Trophoblast cell (in vitro differentiated cells and primary cell): ENCODE measurements around the gene MACROH2A1.

ENCODE experiments used
- DNase-seq, 2 donors: peaks; one replicate each; pipeline ENCODE4 v3.0.0-alpha.2; 2016
- H2AFZ ChIP-seq: 2 replicates; pipeline ENCODE4 v1.6.1; 2013; ENCODE audit warnings: low read length, moderate library complexity, mild to moderate bottlenecking; ENCODE audit not compliant: insufficient read depth, poor library complexity
- H2AK5ac ChIP-seq: 2 replicates; pipeline ENCODE4 v1.6.1; 2013; ENCODE audit warnings: mild to moderate bottlenecking, low read length
- H2BK120ac ChIP-seq: 2 replicates; pipeline ENCODE4 v1.6.1; 2013; ENCODE audit warnings: low read length, mild to moderate bottlenecking, moderate library complexity; ENCODE audit not compliant: insufficient read depth, poor library complexity
- H2BK12ac ChIP-seq: 2 replicates; pipeline ENCODE4 v1.6.1; 2013; ENCODE audit warnings: mild to moderate bottlenecking, low read length, moderate library complexity
- H2BK5ac ChIP-seq: 2 replicates; pipeline ENCODE4 v1.6.1; 2013; ENCODE audit warnings: low read length, low read depth, moderate library complexity, mild to moderate bottlenecking; ENCODE audit not compliant: poor library complexity
- H3K14ac ChIP-seq: 2 replicates; pipeline ENCODE4 v1.6.1; 2013; ENCODE audit warnings: mild to moderate bottlenecking, low read length
- H3K18ac ChIP-seq: 2 replicates; pipeline ENCODE4 v1.6.1; 2013; ENCODE audit warnings: mild to moderate bottlenecking, low read length
- H3K23ac ChIP-seq: 2 replicates; pipeline ENCODE4 v1.6.1; 2013; ENCODE audit warnings: low read length
- H3K27ac ChIP-seq: 2 replicates; pipeline ENCODE4 v1.5.1; 2013; ENCODE audit warnings: low read depth, mild to moderate bottlenecking, inconsistent platforms, low read length, moderate library complexity
- H3K27me3 ChIP-seq: 2 replicates; pipeline ENCODE4 v1.6.1; 2013; ENCODE audit warnings: inconsistent platforms, mild to moderate bottlenecking, low read length, moderate library complexity; ENCODE audit not compliant: insufficient read depth
- H3K36me3 ChIP-seq, 2 experiments: 1 replicate in 1 of 2; 2 replicates in 1 of 2; pipeline ENCODE4 v1.6.1; 2013; ENCODE audit warnings: low read length in 2 of 2, mild to moderate bottlenecking in 2 of 2, moderate library complexity in 1 of 2; ENCODE audit not compliant: insufficient read depth in 2 of 2, control insufficient read depth in 1 of 2
- H3K4ac ChIP-seq: 2 replicates; pipeline ENCODE4 v1.6.1; 2013; ENCODE audit warnings: low read depth, mild to moderate bottlenecking, low read length, moderate library complexity
- H3K4me1 ChIP-seq, 2 experiments: 1 replicate in 1 of 2; 2 replicates in 1 of 2; pipeline ENCODE4 v1.6.1; 2013; ENCODE audit warnings: low read length in 2 of 2, mild to moderate bottlenecking in 2 of 2, moderate library complexity in 1 of 2; ENCODE audit not compliant: insufficient read depth in 2 of 2, control insufficient read depth in 1 of 2
- H3K4me2 ChIP-seq: 2 replicates; pipeline ENCODE4 v1.6.1; 2013; ENCODE audit warnings: inconsistent platforms, mild to moderate bottlenecking, low read length, moderate library complexity
- H3K4me3 ChIP-seq: 2 replicates; pipeline ENCODE4 v1.5.1; 2013; ENCODE audit warnings: mild to moderate bottlenecking, low read depth, low read length, inconsistent platforms
- H3K79me1 ChIP-seq: one replicate; pipeline ENCODE4 v1.6.1; 2013; ENCODE audit warnings: low read length
- H3K79me2 ChIP-seq: 2 replicates; pipeline ENCODE4 v1.6.1; 2013; ENCODE audit warnings: low read length, mild to moderate bottlenecking; ENCODE audit not compliant: control insufficient read depth, insufficient read depth, poor library complexity
- H3K9ac ChIP-seq: 2 replicates; pipeline ENCODE4 v1.6.1; 2013; ENCODE audit warnings: mild to moderate bottlenecking, low read length
- H3K9me3 ChIP-seq: 2 replicates; pipeline ENCODE4 v1.6.1; 2013; ENCODE audit warnings: low read depth, mild to moderate bottlenecking, control low read depth, inconsistent platforms, low read length; ENCODE audit not compliant: insufficient read depth
- H4K12ac ChIP-seq: 2 replicates; pipeline ENCODE4 v1.6.1; 2013; ENCODE audit warnings: low read depth, mild to moderate bottlenecking, low read length, moderate library complexity
- H4K8ac ChIP-seq: 2 replicates; pipeline ENCODE4 v1.6.1; 2013; ENCODE audit warnings: low read depth, mild to moderate bottlenecking, low read length, moderate library complexity
- H4K91ac ChIP-seq: one replicate; pipeline ENCODE4 v1.6.1; 2013; ENCODE audit warnings: low read depth, mild to moderate bottlenecking, low read length, moderate library complexity
- WGBS: extraction: QIAGEN DNeasy Blood & Tissue Kit; methylation state at CpG from one replicate; pipeline ENCODE4 v1.1.7; 2013; ENCODE audit warnings: missing lambda C conversion rate; ENCODE audit not compliant: insufficient read length, insufficient coverage; ENCODE audit errors: extremely low coverage; 5-methylcytosine and 5-hydroxymethylcytosine counted together

The MACROH2A1 gene

DNA sequence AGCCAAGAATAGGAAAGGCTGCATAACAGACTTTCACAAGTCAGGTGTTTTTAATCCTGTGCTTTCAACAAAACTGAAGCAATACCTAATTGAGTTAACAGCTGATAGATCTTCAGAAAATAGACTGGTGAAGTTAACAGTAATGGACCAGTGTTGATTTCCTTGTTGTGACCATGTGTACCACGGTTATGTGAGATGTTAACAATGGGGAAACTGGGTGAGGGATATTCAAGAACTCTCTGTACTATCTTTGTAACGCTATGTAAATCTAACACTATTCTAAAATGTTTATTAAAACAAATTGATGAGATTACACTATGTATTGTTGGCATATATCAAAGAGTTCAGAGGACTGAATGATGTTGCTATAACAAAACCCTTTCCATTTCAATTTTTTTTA, 36.9 kb downstream of the MACROH2A1 start:
- Histone ChIP-seq H3K27ac (no peak overlapping the region), H2AK5ac (no peak overlapping the region), H2BK5ac (no peak overlapping the region), H3K4ac (no peak overlapping the region), H2AFZ (no peak overlapping the region), H2BK120ac (no peak overlapping the region), H3K4me2 (no peak overlapping the region), H2BK12ac (no peak overlapping the region), H3K23ac (no peak overlapping the region), H3K27me3 (no peaks in the 10 kb centered on the region), H4K91ac (no peak overlapping the region), H4K8ac (no peak overlapping the region), H3K36me3 (peaks cover 15 to 23% of the 10 kb centered on the region in 2 experiments), H3K14ac (no peak overlapping the region), H3K9me3 (peaks cover 1% of the 10 kb centered on the region), H4K12ac (no peak overlapping the region), H3K79me1 (no peaks in the 10 kb centered on the region), H3K4me1 (peaks cover under 1 to 2% of the 10 kb centered on the region in 2 experiments), H3K18ac (no peak overlapping the region), H3K4me3 (no peak overlapping the region), H3K9ac (no peak overlapping the region), H3K79me2 (no peaks in the 10 kb centered on the region)
- DNase-seq = no peak
- no CpG with 5 or more reads among the region's 2 CpGs for WGBS

DNA sequence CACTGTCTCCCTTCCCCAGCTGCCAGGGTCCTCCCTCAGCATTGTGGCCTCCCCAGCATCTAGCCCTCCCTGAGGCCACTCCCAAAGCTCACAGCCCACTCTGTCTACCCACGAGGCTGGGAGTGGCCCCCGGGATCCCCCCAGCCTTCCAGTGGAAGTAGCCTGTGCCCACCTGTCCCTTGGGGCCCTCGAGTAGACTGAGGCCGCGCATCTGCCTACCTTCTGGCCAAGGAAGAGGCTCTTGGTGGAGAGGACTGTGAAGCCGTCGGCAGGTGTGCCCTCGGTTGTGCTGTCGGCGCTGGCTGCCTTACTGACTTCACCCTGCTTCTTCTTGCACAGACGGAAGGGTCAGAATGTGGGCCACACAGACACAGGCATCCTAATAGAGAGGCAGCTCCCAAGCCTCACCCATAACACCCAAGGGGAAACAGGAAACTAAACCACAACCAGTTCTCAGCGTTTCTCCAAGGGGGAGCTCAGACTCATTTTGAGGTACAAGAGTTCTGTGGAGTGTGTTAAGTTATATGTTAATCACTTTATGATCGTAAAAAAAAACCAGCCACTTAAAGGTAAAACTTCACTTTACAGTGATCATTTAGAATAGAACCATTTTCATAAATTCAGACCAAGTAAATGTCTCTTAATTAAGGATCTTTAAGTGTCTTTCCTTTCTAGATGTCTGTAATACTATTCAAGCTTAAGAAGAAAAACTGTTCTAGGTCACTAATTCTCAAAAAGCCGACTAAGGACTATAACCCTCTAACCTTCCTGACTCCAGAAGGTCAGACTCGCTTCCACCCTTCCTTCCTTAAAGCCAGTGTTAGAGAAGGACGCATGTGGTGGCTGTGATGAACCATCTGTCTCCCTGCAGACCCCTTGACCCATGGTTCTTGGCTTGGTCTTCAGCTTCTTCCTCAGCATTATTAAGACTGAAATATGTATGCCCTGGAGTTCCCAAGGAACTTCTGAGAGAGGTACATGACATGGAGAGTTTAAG, 38.5 kb downstream of the MACROH2A1 start:
- Histone ChIP-seq H4K91ac (no peak overlapping the region), H3K4me3 (no peak overlapping the region), H3K23ac (peak overlapping the region; percentile 54), H3K27me3 (no peaks in the 10 kb centered on the region), H2AK5ac (no peak overlapping the region), H3K79me2 (no peaks in the 10 kb centered on the region), H3K9ac (no peak overlapping the region), H3K27ac (no peak overlapping the region), H4K8ac (no peak overlapping the region), H3K79me1 (peaks cover 3% of the 10 kb centered on the region), H3K4me1 (peaks cover 10% of the 10 kb centered on the region in 2 experiments), H3K14ac (no peak overlapping the region), H2BK5ac (no peak overlapping the region), H3K4me2 (no peak overlapping the region), H2AFZ (no peak overlapping the region), H4K12ac (no peak overlapping the region), H3K4ac (no peak overlapping the region), H3K9me3 (peaks cover 1% of the 10 kb centered on the region), H3K36me3 (peaks cover 22 to 26% of the 10 kb centered on the region in 2 experiments), H2BK120ac (no peak overlapping the region), H2BK12ac (no peak overlapping the region), H3K18ac (no peak overlapping the region)
- WGBS = no CpG with 5 or more reads among the region's 16 CpGs
- no peak for DNase-seq

DNA sequence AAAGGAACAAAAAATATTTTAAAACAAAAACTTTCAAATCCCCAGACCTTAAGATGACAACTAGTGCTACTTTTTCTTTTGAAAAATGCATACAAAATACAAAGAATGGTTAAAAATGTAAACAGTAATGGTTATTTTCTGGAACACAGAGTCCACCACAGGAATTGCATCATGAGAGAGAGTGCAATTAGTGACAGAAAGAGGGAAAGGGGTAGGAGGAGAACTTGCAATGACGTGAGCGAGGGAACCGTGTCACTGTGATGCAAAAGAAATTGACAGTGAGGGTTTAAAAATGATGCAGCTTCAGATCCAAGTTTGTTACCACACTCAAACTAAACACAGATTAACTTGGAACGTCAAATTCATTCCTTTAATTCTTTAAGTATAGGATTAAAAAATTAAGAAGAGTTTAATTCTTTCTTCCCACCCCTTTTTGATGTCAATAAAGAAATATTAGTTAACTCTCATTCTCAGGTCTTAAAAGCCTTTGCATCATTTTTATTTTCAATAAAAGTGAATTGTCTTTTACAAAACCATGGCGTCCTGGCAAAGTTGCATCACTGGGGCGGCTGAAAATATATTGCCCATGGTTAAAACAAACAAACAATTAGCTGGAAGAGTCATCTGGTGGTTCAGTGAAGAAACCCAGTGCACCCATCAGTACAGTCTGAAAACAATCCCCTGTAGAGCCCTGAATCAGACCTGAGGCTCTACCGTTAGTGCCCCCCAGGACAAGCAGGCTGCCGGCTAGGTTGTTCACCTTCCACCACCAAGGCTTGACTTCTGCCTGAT, 39.5 kb downstream of the MACROH2A1 start:
- Histone ChIP-seq H3K4me3 (no peak overlapping the region), H3K23ac (no peak overlapping the region), H3K4me2 (no peak overlapping the region), H3K4me1 (peaks cover 10% of the 10 kb centered on the region in 2 experiments), H3K36me3 (peaks cover 23 to 33% of the 10 kb centered on the region in 2 experiments), H2AK5ac (no peak overlapping the region), H3K4ac (no peak overlapping the region), H3K14ac (no peak overlapping the region), H3K9me3 (peaks cover 1% of the 10 kb centered on the region), H2BK5ac (no peak overlapping the region), H4K91ac (no peak overlapping the region), H4K12ac (no peak overlapping the region), H2BK120ac (no peak overlapping the region), H3K9ac (no peak overlapping the region), H3K27me3 (no peaks in the 10 kb centered on the region), H2BK12ac (no peak overlapping the region), H3K27ac (no peak overlapping the region), H4K8ac (no peak overlapping the region), H3K79me2 (no peaks in the 10 kb centered on the region), H2AFZ (no peak overlapping the region), H3K79me1 (peaks cover 3% of the 10 kb centered on the region), H3K18ac (no peak overlapping the region)
- no CpG with 5 or more reads among the region's 8 CpGs for WGBS
- DNase-seq = no peak

DNA sequence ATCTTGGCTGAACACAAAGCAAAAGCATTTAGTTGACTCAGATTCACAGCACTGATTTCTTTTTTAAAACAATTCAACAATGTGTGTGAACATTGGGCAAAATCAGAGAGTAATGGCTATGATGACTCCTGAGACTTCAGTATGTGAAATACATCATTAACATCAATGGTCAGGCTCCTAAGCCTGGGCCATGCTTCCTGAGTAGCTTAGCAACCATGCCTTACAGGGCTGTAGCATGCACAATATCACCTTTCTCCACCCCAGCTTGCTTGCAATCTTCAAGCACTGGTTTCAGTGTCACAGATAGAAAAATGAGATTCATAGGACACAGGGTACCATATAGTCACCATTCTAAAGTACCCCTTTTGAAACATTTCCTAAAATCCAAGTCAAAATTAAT, 41.3 kb downstream of the MACROH2A1 start:
- Histone ChIP-seq H3K4me1 (peaks cover 10% of the 10 kb centered on the region in 2 experiments), H3K27ac (no peak overlapping the region), H3K4ac (no peak overlapping the region), H2AFZ (no peak overlapping the region), H3K27me3 (no peaks in the 10 kb centered on the region), H3K9me3 (no peaks in the 10 kb centered on the region), H3K36me3 (peaks cover 28 to 45% of the 10 kb centered on the region in 2 experiments), H3K14ac (no peak overlapping the region), H3K4me2 (no peak overlapping the region), H4K91ac (no peak overlapping the region), H2AK5ac (no peak overlapping the region), H3K79me1 (peaks cover 3% of the 10 kb centered on the region), H3K23ac (no peak overlapping the region), H2BK120ac (no peak overlapping the region), H3K79me2 (no peaks in the 10 kb centered on the region), H3K9ac (no peak overlapping the region), H4K8ac (no peak overlapping the region), H4K12ac (no peak overlapping the region), H2BK12ac (no peak overlapping the region), H3K18ac (no peak overlapping the region), H2BK5ac (no peak overlapping the region), H3K4me3 (no peak overlapping the region)
- no peak for DNase-seq
